ENCODE results near the gene EN1. TPM values are rescaled to one million over a fixed set of nuclear protein-coding genes. Genes with fewer than 3 reads are reported as not detected.

Gene EN1
- total and polyA plus RNA-seq, 9 donors, result 3.7 to 7.3 (median 6.1) TPM

Other genes with a start within 250 kb of the EN1 start
- 1.7 TPM for gene MARCO, start 94.5 kb upstream of the EN1 start, total RNA-seq
- 1 to 10 TPM in 7 of 8 donors, under 1 TPM in 1; 0.98 to 2.0 (median 1.2) TPM for gene MARCO, start 94.5 kb upstream of the EN1 start, polyA plus RNA-seq (ENCODE audit: insufficient read depth in 1 of 8, insufficient read length in 8 of 8, low replicate concordance in 1 of 8)

Measured in muscle of leg (tissue), 9 donors.